HL-60 (cell line): ENCODE measurements around the gene C19orf47.

ENCODE experiments used
- DNase-seq, 2 experiments: peaks; one replicate each; pipeline ENCODE4 v3.0.0-alpha.2; 2010 to 2020; ENCODE audit warnings: low read depth in 1 of 2, low spot score in 1 of 2
- H3K27ac ChIP-seq: fragments of 250-450 bp; sonication (Bioruptor Pico); replicated peaks from 2 replicates; pipeline ENCODE4 v1.5.1; 2020; ENCODE audit warnings: mild to moderate bottlenecking, moderate library complexity
- H3K27me3 ChIP-seq: fragments of 250-450 bp; sonication (Bioruptor Pico); 2 replicates; pipeline ENCODE4 v1.5.1; 2021; ENCODE audit warnings: mild to moderate bottlenecking, moderate library complexity; ENCODE audit not compliant: insufficient read depth, poor library complexity, severe bottlenecking
- H3K4me3 ChIP-seq: replicated peaks from 2 replicates; pipeline ENCODE4 v1.5.1; 2011; ENCODE audit warnings: mild to moderate bottlenecking, control low read depth, low read length; ENCODE audit not compliant: insufficient read depth
- CTCF ChIP-seq: IDR thresholded peaks from one replicate; pipeline ENCODE4 v1.5.1; 2011; ENCODE audit warnings: low read length, control low read depth, inconsistent platforms; ENCODE audit not compliant: insufficient read depth
- GABPA ChIP-seq: IDR thresholded peaks from 2 replicates; pipeline ENCODE4 v1.6.1; 2012; ENCODE audit warnings: low read depth
- POLR2AphosphoS5 ChIP-seq: IDR thresholded peaks from 2 replicates; pipeline ENCODE4 v1.6.1; 2012; ENCODE audit warnings: low read depth
- REST ChIP-seq: IDR thresholded peaks from 2 replicates; pipeline ENCODE4 v1.6.1; 2012; ENCODE audit warnings: low read depth; ENCODE audit not compliant: insufficient replicate concordance
- SPI1 ChIP-seq: IDR thresholded peaks from 2 replicates; pipeline ENCODE4 v1.6.1; 2012; ENCODE audit warnings: low read depth, mild to moderate bottlenecking, borderline replicate concordance

The C19orf47 gene

GRCh38 chr19:40317338-40317737, 30.9 kb downstream of the C19orf47 start:
- TF ChIP-seq POLR2AphosphoS5 (no peak), REST (no peak)
- Histone ChIP-seq H3K27ac (no peak overlapping the region), H3K4me3 (no peak overlapping the region), H3K27me3 (no peaks in the 10 kb centered on the region)
- no peak for DNase-seq

- Histone ChIP-seq H3K27me3 (no peaks in the 10 kb centered on the region), H3K4me3 (no peak overlapping the region), H3K27ac (no peak overlapping the region)
- TF ChIP-seq POLR2AphosphoS5 (no peak), REST (no peak), SPI1 (no peak), CTCF (no peak), GABPA (no peak)
- no peak for DNase-seq
These were observed 32.3 kb downstream of the C19orf47 start for GRCh38 chr19:40315812-40316470.

GRCh38 chr19:40314656-40315055, 33.5 kb downstream of the C19orf47 start:
- no peak overlapping the region for H3K27ac ChIP-seq
- peak; percentile 39 to 50 for DNase-seq
- H3K4me3 ChIP-seq = no peak overlapping the region
- TF ChIP-seq SPI1 (peak; percentile 83), CTCF (no peak), POLR2AphosphoS5 (no peak), GABPA (no peak), REST (no peak)
- H3K27me3 ChIP-seq = no peaks in the 10 kb centered on the region
